B cell (primary cell): ENCODE data around the gene TMOD1.

Experiments
- CTCF ChIP-seq: fragments of 200-600 bp; IDR thresholded peaks from one replicate; pipeline ENCODE4 v1.8.0; 2022; ENCODE audit warnings: antibody characterized with exemption, mild to moderate bottlenecking
- EZH2 ChIP-seq: IDR thresholded peaks from 2 replicates; pipeline ENCODE4 v1.6.1; 2012; ENCODE audit warnings: borderline replicate concordance, low read depth, mild to moderate bottlenecking, moderate library complexity, low read length; ENCODE audit not compliant: insufficient read depth, poor library complexity, severe bottlenecking

GRCh38 chr9:97534185-97534584, 32.7 kb downstream of the TMOD1 start:
- TF ChIP-seq CTCF (no peak), EZH2 (no peak)
